ENCODE data around the gene ABHD16A.
A peak's percentile ranks its signal among the peaks of the same experiment; 100 is the strongest.

Gene ABHD16A

GRCh38 chr6:31689249-31690110 is 13.6 kb downstream of the ABHD16A start:
- DNase-seq (ENCODE audit: low read depth) = no peak

GRCh38 chr6:31687860-31688693 is 15.0 kb downstream of the ABHD16A start:
- no peak for DNase-seq (ENCODE audit: low read depth)

GRCh38 chr6:31687321-31687720 is 15.8 kb downstream of the ABHD16A start:
- no peak for DNase-seq (ENCODE audit: low read depth)

- DNase-seq (ENCODE audit: low read depth) = no peak
Observed at GRCh38 chr6:31686483-31686882, 16.6 kb downstream of the ABHD16A start.

- no peak for DNase-seq (ENCODE audit: low read depth)
Observed at GRCh38 chr6:31683591-31683990, 19.5 kb downstream of the ABHD16A start.

- DNase-seq (ENCODE audit: low read depth) = no peak
Observed at GRCh38 chr6:31681135-31681671, 21.9 kb downstream of the ABHD16A start.

GRCh38 chr6:31680226-31681134 is 22.6 kb downstream of the ABHD16A start, which contains the start of gene LY6G5C:
Gene LY6G5C (minus strand): TSS chr6:31681067. CDS start chr6:31680373, 694 bp downstream.
- no peak for DNase-seq (ENCODE audit: low read depth)

GRCh38 chr6:31677955-31678354 is 25.2 kb downstream of the ABHD16A start:
- DNase-seq (ENCODE audit: low read depth) = no peak

GRCh38 chr6:31676904-31677303 is 26.2 kb downstream of the ABHD16A start:
- no peak for DNase-seq (ENCODE audit: low read depth)

- DNase-seq (ENCODE audit: low read depth) = no peak
Observed at GRCh38 chr6:31676322-31676903, 26.7 kb downstream of the ABHD16A start.

- DNase-seq (ENCODE audit: low read depth) = no peak
Observed at GRCh38 chr6:31669676-31670075, 33.4 kb downstream of the ABHD16A start, which contains the start of gene LY6G5B. Gene LY6G5B (plus strand): TSS chr6:31669976. CDS start chr6:31670951, 975 bp downstream.

- no peak for DNase-seq (ENCODE audit: low read depth)
Observed at GRCh38 chr6:31666337-31666965, 36.7 kb downstream of the ABHD16A start.

- peak; percentile 95 for DNase-seq (ENCODE audit: low read depth)
Observed at GRCh38 chr6:31665501-31666336, 37.4 kb downstream of the ABHD16A start, which contains the start of gene CSNK2B. Gene CSNK2B (plus strand): TSS chr6:31666080. CDS start chr6:31666832, 752 bp downstream.

GRCh38 chr6:31664790-31665500 is 38.2 kb downstream of the ABHD16A start, which contains the start of gene GPANK1:
Gene GPANK1 (minus strand): TSS chr6:31664997. CDS start chr6:31664478, 519 bp downstream.
- peak; percentile 80 for DNase-seq (ENCODE audit: low read depth)

GRCh38 chr6:31663961-31664789 is 38.9 kb downstream of the ABHD16A start:
- no peak for DNase-seq (ENCODE audit: low read depth)

- DNase-seq (ENCODE audit: low read depth) = no peak
Observed at GRCh38 chr6:31663126-31663960, 39.8 kb downstream of the ABHD16A start.

Measured in stimulated activated CD8-positive, alpha-beta memory T cell treated with anti-CD3 and anti-CD28 coated beads, Interleukin-15, amount 100 ng/mL, for 1 hour (primary cell).